SK-N-SH (cell line): Measurements from ENCODE around the gene GRPEL2. TPM values are rescaled to one million over a fixed set of nuclear protein-coding genes. Genes with fewer than 3 reads are reported as not detected.

ENCODE experiments used
- CTCF ChIA-PET: fragments of 300-600, 350-600 bp; formaldehyde crosslinking; extraction: SDS; loops from one replicate; lab custom pipeline; 2021; lab: Yijun Ruan, JAX
- POLR2A ChIA-PET: fragments of 350-600 bp; sonication (Branson Sonifier 250); formaldehyde crosslinking; extraction: SDS; loops from one replicate; lab custom pipeline; 2020; ENCODE audit warnings: antibody characterized with exemption, inconsistent platforms; lab: Yijun Ruan, JAX
- DNase-seq: peaks from one replicate; pipeline ENCODE4 v3.0.0; 2012
- H2AFZ ChIP-seq: fragments of 200-600 bp; sonication (generic); 2 replicates; pipeline ENCODE4 v1.8.1; 2016; ENCODE audit warnings: antibody characterized with exemption, mild to moderate bottlenecking, low read depth
- H3F3A ChIP-seq: fragments of 200-600 bp; sonication (generic); replicated peaks from 2 replicates; pipeline ENCODE3; 2016; ENCODE audit warnings: antibody characterized with exemption, mild to moderate bottlenecking; ENCODE audit not compliant: insufficient read depth
- H3K27ac ChIP-seq, 2 experiments: fragments of 200-500 bp in 1 of 2; fragments of 200-600 bp in 1 of 2; sonication (Bioruptor generic) in 1 of 2; sonication (generic), shearing (Covaris generic) in 1 of 2; 2 replicates each; pipeline versions ENCODE4 v1.5.1 to v1.6.1; 2014 to 2016; ENCODE audit warnings: low read depth in 2 of 2, inconsistent platforms in 1 of 2, low read length in 1 of 2, mild to moderate bottlenecking in 1 of 2, mixed read lengths in 1 of 2
- H3K27me3 ChIP-seq: fragments of 200-600 bp; sonication (generic), shearing (Covaris generic); 2 replicates; pipeline ENCODE4 v1.6.1; 2016; ENCODE audit warnings: mixed run types; ENCODE audit not compliant: insufficient read depth
- H3K36me3 ChIP-seq, 2 experiments: fragments of 200-500 bp in 1 of 2; fragments of 200-600 bp in 1 of 2; sonication (Bioruptor generic) in 1 of 2; sonication (generic) in 1 of 2; replicated peaks in 1 of 2; 2 replicates each; pipeline versions ENCODE3 to v1.5.1; 2014 to 2016; ENCODE audit warnings: low read length in 1 of 2, mild to moderate bottlenecking in 1 of 2; ENCODE audit not compliant: insufficient read depth in 2 of 2, control insufficient read depth in 1 of 2
- H3K4me1 ChIP-seq, 2 experiments: fragments of 200-500 bp in 1 of 2; fragments of 200-600 bp in 1 of 2; sonication (Bioruptor generic) in 1 of 2; sonication (generic), shearing (Covaris generic) in 1 of 2; 2 replicates each; pipeline versions ENCODE4 v1.5.1 to v1.6.1; 2014 to 2016; ENCODE audit warnings: low read depth in 1 of 2, low read length in 1 of 2, mixed run types in 1 of 2; ENCODE audit not compliant: insufficient read depth in 2 of 2, control insufficient read depth in 1 of 2
- H3K4me2 ChIP-seq: fragments of 200-600 bp; sonication (generic), shearing (Covaris generic); 2 replicates; pipeline ENCODE4 v1.6.1; 2017; ENCODE audit warnings: mixed run types
- H3K4me3 ChIP-seq, 2 experiments: fragments of 200-500 bp in 1 of 2; fragments of 200-600 bp in 1 of 2; sonication (Bioruptor generic) in 1 of 2; sonication (generic), shearing (Covaris generic) in 1 of 2; 2 replicates each; pipeline versions ENCODE4 v1.5.1 to v1.8.1; 2014 to 2016; ENCODE audit warnings: low read depth in 2 of 2, inconsistent platforms in 1 of 2, low read length in 1 of 2, mild to moderate bottlenecking in 1 of 2, mixed read lengths in 1 of 2, moderate library complexity in 1 of 2
- H3K79me2 ChIP-seq: fragments of 200-600 bp; sonication (generic); 2 replicates; pipeline ENCODE4 v1.8.1; 2017; ENCODE audit warnings: mild to moderate bottlenecking; ENCODE audit not compliant: insufficient read depth
- H3K9ac ChIP-seq: fragments of 200-600 bp; sonication (generic); 2 replicates; pipeline ENCODE4 v1.6.1; 2017; ENCODE audit warnings: mixed run types
- H3K9me2 ChIP-seq: fragments of 200-600 bp; sonication (generic); 2 replicates; pipeline ENCODE4 v1.6.1; 2017; ENCODE audit warnings: mixed run types
- H3K9me3 ChIP-seq: fragments of 200-600 bp; sonication (generic); 2 replicates; pipeline ENCODE4 v1.6.1; 2017; ENCODE audit warnings: mixed run types, mild to moderate bottlenecking, moderate library complexity
- H4K20me1 ChIP-seq: fragments of 200-600 bp; sonication (generic); 2 replicates; pipeline ENCODE4 v1.6.1; 2017; ENCODE audit warnings: mild to moderate bottlenecking, mixed run types; ENCODE audit not compliant: insufficient read depth
- ELF1 ChIP-seq: IDR thresholded peaks from 2 replicates; pipeline ENCODE4 v1.4.0; 2012
- EZH2phosphoT487 ChIP-seq: fragments of 200-600 bp; sonication (generic); IDR thresholded peaks from 2 replicates; pipeline ENCODE4 v1.6.1; 2017; ENCODE audit warnings: low read depth, mixed run types, mild to moderate bottlenecking, antibody characterized with exemption, moderate library complexity, borderline replicate concordance
- FOSL2 ChIP-seq: IDR thresholded peaks from 2 replicates; pipeline ENCODE4 v1.4.0; 2012; ENCODE audit warnings: low read depth, mild to moderate bottlenecking, moderate library complexity, borderline replicate concordance
- FOXM1 ChIP-seq: IDR thresholded peaks from 2 replicates; pipeline ENCODE4 v1.4.0; 2012; ENCODE audit warnings: low read depth, mild to moderate bottlenecking
- JUND ChIP-seq: IDR thresholded peaks from 2 replicates; pipeline ENCODE4 v1.4.0; 2012
- MXI1 ChIP-seq: IDR thresholded peaks from 2 replicates; pipeline ENCODE4 v1.6.1; 2012; ENCODE audit warnings: mild to moderate bottlenecking, low read depth, low read length, improper control_type of control experiment
- RCOR1 ChIP-seq: fragments of 150-350 bp; IDR thresholded peaks from 2 replicates; pipeline ENCODE4 v1.6.1; 2017; ENCODE audit warnings: antibody characterized with exemption, low read length
- RXRA ChIP-seq: IDR thresholded peaks from 2 replicates; pipeline ENCODE4 v1.4.0; 2012; ENCODE audit warnings: low read depth, mild to moderate bottlenecking, borderline replicate concordance
- SMC3 ChIP-seq: IDR thresholded peaks from 2 replicates; pipeline ENCODE4 v1.6.1; 2012; ENCODE audit warnings: low read depth, low read length, improper control_type of control experiment
- TAF1 ChIP-seq: IDR thresholded peaks from 2 replicates; pipeline ENCODE4 v1.6.1; 2012; ENCODE audit warnings: low read depth, mild to moderate bottlenecking, low read length, moderate library complexity, borderline replicate concordance
- TEAD4 ChIP-seq: IDR thresholded peaks from 2 replicates; pipeline ENCODE4 v1.4.0; 2012; ENCODE audit warnings: mild to moderate bottlenecking, borderline replicate concordance; ENCODE audit not compliant: insufficient read depth
- WGBS: methylation state at CpG from one replicate; pipeline ENCODE4 v1.1.6; 2017; ENCODE audit warnings: low lambda C conversion rate; 5-methylcytosine and 5-hydroxymethylcytosine counted together
- polyA plus RNA-seq, 3 experiments: library from polyadenylated mRNA; depleted of rRNA; stranded (reverse); fragments of >200 nt; gene quantifications; 2 replicates each; pipeline ENCODE4 v1.2.3, GENCODE V29; 2012
- TF ChIP-seq, protein P1 (sequence below): IDR thresholded peaks from 2 replicates; pipeline ENCODE4 v1.4.0; 2012; ENCODE audit warnings: low read depth, borderline replicate concordance
- TF ChIP-seq, protein P2 (sequence below): IDR thresholded peaks from 2 replicates; pipeline ENCODE4 v1.4.0; 2012; ENCODE audit warnings: low read depth

GRPEL2 gene
- polyA plus RNA-seq, 1 of the 3 experiments (the other 2 are of a cell fraction): 4.6 TPM

DNA sequence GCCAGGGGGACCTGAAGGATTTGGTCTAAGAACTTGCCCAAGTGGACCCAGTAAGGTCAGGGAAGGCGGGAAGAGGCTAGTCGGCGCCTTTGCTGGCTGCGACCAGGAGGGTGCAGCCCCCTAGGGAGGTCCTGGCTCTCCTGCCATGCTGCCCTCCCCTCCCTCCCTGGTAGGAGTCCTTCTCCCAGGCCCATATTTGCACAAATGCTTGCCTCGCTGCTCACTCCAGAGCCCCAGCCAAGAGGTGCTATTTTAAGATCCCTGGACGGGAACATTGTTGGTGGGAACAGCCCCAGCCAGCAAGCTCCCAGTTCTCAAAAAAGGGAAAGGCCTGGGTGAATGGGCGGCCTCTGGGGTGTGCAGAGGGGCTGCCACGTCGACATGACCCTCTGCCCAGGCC, 38.1 kb downstream of the GRPEL2 start:
- Histone ChIP-seq H3K36me3 (no peaks in the 10 kb centered on the region), H3K4me3 (no peak overlapping the region), H3K9ac (no peak overlapping the region), H3K27me3 (no peaks in the 10 kb centered on the region), H3F3A (no peaks in the 10 kb centered on the region), H4K20me1 (no peaks in the 10 kb centered on the region), H2AFZ (no peak overlapping the region), H3K79me2 (no peaks in the 10 kb centered on the region), H3K9me3 (no peaks in the 10 kb centered on the region), H3K4me1 (peaks cover 0 to 51% of the 10 kb centered on the region in 2 experiments; a peak in 1 of 4 replicates), H3K9me2 (no peaks in the 10 kb centered on the region), H3K4me2 (no peak overlapping the region), H3K27ac (peak overlapping the region in 1 of 2 experiments; percentile 11; a peak in 1 of 4 replicates)
- no peak for DNase-seq
- CTCF ChIA-PET: interaction anchor here (1.3 to 41.4 kb wide), 4 partner anchors 14 to 179 kb away, joined by 4 to 1751 read pairs (median 94); no protein-coding TSS in a partner anchor
- TF ChIP-seq TAF1: no peak
- TF ChIP-seq EZH2phosphoT487: no peak
- no peak for TF ChIP-seq TEAD4
- 97% methylated on average over 6 of the region's 9 CpGs for WGBS
- POLR2A ChIA-PET: interaction anchor here (2.9 to 4.3 kb wide), 2 partner anchors 40 to 50 kb away, joined by 16 to 40 read pairs; no protein-coding TSS in a partner anchor

DNA sequence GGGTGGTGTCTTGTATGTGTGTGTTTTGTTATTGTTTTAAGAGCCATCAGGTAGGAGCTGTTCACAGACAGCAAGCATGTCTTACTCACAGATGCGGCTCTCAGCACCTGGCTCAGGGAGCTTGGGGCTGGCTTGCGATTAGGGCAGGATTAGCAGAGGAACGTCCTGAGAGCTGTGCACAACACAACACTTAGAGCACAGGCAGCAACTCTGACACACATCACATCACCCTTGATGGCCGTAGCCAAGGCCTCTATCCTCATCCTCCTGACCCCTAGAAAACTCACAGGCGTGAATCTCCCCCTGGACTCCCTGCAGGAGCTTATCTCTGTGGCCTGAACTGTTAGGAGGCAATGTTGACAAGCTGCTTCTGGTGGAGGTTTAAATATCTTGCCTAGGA, 40.9 kb downstream of the GRPEL2 start:
- ChIA-PET CTCF (interaction anchor here (0.8 to 41.4 kb wide), 3 partner anchors 17 to 179 kb away, joined by 3 to 1751 read pairs (median 173); no protein-coding TSS in a partner anchor), POLR2A (interaction anchor here (0.7 to 2.8 kb wide), 7 partner anchors 11 to 48 kb away, joined by 3 to 8 read pairs (median 3); no protein-coding TSS in a partner anchor)
- no peak overlapping the region for H3K4me3 ChIP-seq
- no peak overlapping the region for H2AFZ ChIP-seq
- peak overlapping the region in 1 of 2 experiments; percentile 84; a peak in 1 of 4 replicates for H3K27ac ChIP-seq
- H3K9me2 ChIP-seq: no peaks in the 10 kb centered on the region
- H4K20me1 ChIP-seq: no peaks in the 10 kb centered on the region
- no peak for TF ChIP-seq RCOR1
- no peak for TF ChIP-seq MXI1
- no peak for TF ChIP-seq RXRA
- TF ChIP-seq SMC3: no peak
- TF ChIP-seq, protein P1, sequence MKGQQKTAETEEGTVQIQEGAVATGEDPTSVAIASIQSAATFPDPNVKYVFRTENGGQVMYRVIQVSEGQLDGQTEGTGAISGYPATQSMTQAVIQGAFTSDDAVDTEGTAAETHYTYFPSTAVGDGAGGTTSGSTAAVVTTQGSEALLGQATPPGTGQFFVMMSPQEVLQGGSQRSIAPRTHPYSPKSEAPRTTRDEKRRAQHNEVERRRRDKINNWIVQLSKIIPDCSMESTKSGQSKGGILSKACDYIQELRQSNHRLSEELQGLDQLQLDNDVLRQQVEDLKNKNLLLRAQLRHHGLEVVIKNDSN: no peak
- no peak for TF ChIP-seq EZH2phosphoT487
- no peak for TF ChIP-seq FOSL2
- TF ChIP-seq, protein P2, sequence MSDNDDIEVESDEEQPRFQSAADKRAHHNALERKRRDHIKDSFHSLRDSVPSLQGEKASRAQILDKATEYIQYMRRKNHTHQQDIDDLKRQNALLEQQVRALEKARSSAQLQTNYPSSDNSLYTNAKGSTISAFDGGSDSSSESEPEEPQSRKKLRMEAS: no peak
- no peak for TF ChIP-seq ELF1
- TF ChIP-seq JUND: no peak
- no peak for TF ChIP-seq FOXM1
- no peaks in the 10 kb centered on the region for H3K36me3 ChIP-seq
- no peaks in the 10 kb centered on the region for H3K9me3 ChIP-seq
- no peak overlapping the region for H3K4me2 ChIP-seq
- DNase-seq: no peak
- H3K4me1 ChIP-seq: peaks cover 0 to 41% of the 10 kb centered on the region in 2 experiments; a peak in 1 of 4 replicates
- H3F3A ChIP-seq: no peaks in the 10 kb centered on the region
- 96% methylated on average over 3 of the region's 5 CpGs for WGBS
- H3K27me3 ChIP-seq: no peaks in the 10 kb centered on the region
- no peaks in the 10 kb centered on the region for H3K79me2 ChIP-seq
- H3K9ac ChIP-seq: no peak overlapping the region
